Transverse colon (tissue), 4 donors: ENCODE results near the gene FOSL2. TPM values are rescaled to one million over a fixed set of nuclear protein-coding genes. Genes with fewer than 3 reads are reported as not detected.

Source experiments
- DNase-seq: peaks from one replicate; pipeline ENCODE4 v3.0.0-alpha.2; 2019
- H3K27ac ChIP-seq, 4 donors: fragments of 200-600 bp; sonication (generic); 2 replicates each; pipeline ENCODE4 v1.5.1; 2016 to 2018; ENCODE audit warnings: inconsistent platforms in 4 of 4
- H3K27me3 ChIP-seq: fragments of 200-600 bp; sonication (generic); 2 replicates; pipeline ENCODE4 v1.5.1; 2017; ENCODE audit warnings: inconsistent platforms
- H3K36me3 ChIP-seq, 4 donors: fragments of 200-600 bp; sonication (generic); 2 replicates each; pipeline ENCODE4 v1.5.1; 2017 to 2019; ENCODE audit warnings: inconsistent platforms in 4 of 4
- H3K4me1 ChIP-seq, 4 donors: fragments of 200-600 bp; sonication (generic); 2 replicates each; pipeline ENCODE4 v1.5.1; 2017 to 2020; ENCODE audit warnings: inconsistent platforms in 4 of 4
- H3K4me3 ChIP-seq, 4 donors: fragments of 200-600 bp; sonication (generic); 1 replicate in 1 of 4; 2 replicates in 3 of 4; pipeline versions ENCODE4 v1.5.1 to v1.6.1; 2017 to 2019; ENCODE audit warnings: inconsistent platforms in 4 of 4
- H3K9me3 ChIP-seq, 2 donors: fragments of 200-600 bp; sonication (generic); 2 replicates each; pipeline ENCODE4 v1.5.1; 2017 to 2019; ENCODE audit warnings: inconsistent platforms in 2 of 2
- EP300 ChIP-seq: sonication (generic); formaldehyde crosslinking; IDR thresholded peaks from one replicate; pipeline ENCODE4 v1.6.1; 2017; ENCODE audit warnings: antibody characterized with exemption, low read depth
- POLR2A ChIP-seq: fragments of 450-650 bp; IDR thresholded peaks from one replicate; pipeline ENCODE4 v1.6.1; 2016; ENCODE audit warnings: antibody characterized with exemption, mild to moderate bottlenecking, moderate library complexity
- POLR2AphosphoS5 ChIP-seq, 3 donors: sonication (generic); formaldehyde crosslinking; IDR thresholded peaks; one replicate each; pipeline ENCODE4 v1.6.1; 2016; ENCODE audit warnings: antibody characterized with exemption in 3 of 3
- WGBS, 2 donors: methylation state at CpG; one replicate each; pipeline ENCODE4 v1.1.5; 2018; ENCODE audit warnings: low coverage in 1 of 2; 5-methylcytosine and 5-hydroxymethylcytosine counted together
- in situ Hi-C, 4 donors: fragments of 200-750 bp; cut with MboI; loops; one replicate each; pipeline versions ENCODE4 v1.15.0 to v1.15.1; 2017; ENCODE audit warnings: low sequenced_read_pairs in 3 of 4, low pct_ligation_motif_present in 1 of 4, low pct_unique_long_range_greater_than_20kb in 1 of 4
- intact Hi-C: fragments of 100-400 bp; cut with DNase I; formaldehyde crosslinking; loops from one replicate; pipeline ENCODE4 v1.15.1; 2023; ENCODE audit warnings: low total_unique reads
- total RNA-seq, 4 donors: library from RNA; depleted of rRNA; stranded (reverse); fragments of >200 nt; gene quantifications; one replicate each; pipeline ENCODE4 v1.1.0, GENCODE V29; 2016
- TF ChIP-seq, protein P1 (sequence below), 5 experiments: fragments of 200-600 bp in 3 of 5; fragments of 450-650 bp in 2 of 5; sonication (generic) in 3 of 5; IDR thresholded peaks; 1 replicate in 2 of 5; 2 replicates in 3 of 5; pipeline ENCODE4 v1.5.1; 2016 to 2017; ENCODE audit warnings: antibody characterized with exemption in 5 of 5, inconsistent platforms in 3 of 5, mild to moderate bottlenecking in 2 of 5, moderate library complexity in 1 of 5

The FOSL2 gene
- total RNA-seq, 4 donors from 2014 or later: 135 to 358 (median 233) TPM

DNA sequence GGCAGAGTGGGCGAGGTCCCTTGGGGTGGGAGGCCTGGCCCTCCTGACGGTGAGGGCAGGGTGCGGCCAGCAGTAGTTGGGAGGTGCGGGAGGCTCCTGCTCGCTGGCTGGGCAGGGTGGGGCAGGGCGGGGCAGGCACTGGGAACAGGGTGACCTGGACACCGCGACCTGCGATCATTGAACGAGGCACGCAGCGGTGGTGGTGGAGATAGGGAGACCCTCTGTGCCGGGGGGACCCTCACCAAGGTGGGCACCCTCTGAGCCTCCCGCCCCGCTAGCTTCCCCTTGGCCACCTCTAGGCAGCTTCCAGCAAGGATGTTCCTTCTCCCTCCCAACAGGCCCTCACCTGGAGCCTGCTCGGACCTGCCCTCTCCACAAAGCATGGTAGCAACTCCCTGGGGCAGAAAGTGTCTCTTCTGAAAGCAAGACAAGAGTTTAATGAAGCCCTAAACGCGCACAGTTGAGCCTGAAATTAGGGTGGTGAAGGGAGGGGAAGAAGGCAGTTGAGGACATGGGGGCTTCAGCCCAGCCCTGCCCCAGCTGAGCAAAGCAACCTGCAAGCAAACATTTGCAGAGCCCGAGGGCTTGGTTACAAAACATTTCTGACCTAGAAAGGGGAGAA, 15.4 kb upstream of the FOSL2 start:
- Histone ChIP-seq H3K4me1 (peaks cover 9 to 66% (median 46%) of the 10 kb centered on the region in 4 donors), H3K36me3 (no peaks in the 10 kb centered on the region), H3K27me3 (no peaks in the 10 kb centered on the region), H3K4me3 (no peak overlapping the region), H3K27ac (peak overlapping the region; percentile 88 to 90 (median 89)), H3K9me3 (no peaks in the 10 kb centered on the region)
- in situ Hi-C loops: no loop called here
- intact Hi-C loops: no loop called here
- TF ChIP-seq POLR2AphosphoS5 (IDR thresholded peaks at IDR 0.05) (peak in 2 of 3 donors; percentile 65 to 68), EP300 (peak; percentile 77)
- TF ChIP-seq, protein P1, sequence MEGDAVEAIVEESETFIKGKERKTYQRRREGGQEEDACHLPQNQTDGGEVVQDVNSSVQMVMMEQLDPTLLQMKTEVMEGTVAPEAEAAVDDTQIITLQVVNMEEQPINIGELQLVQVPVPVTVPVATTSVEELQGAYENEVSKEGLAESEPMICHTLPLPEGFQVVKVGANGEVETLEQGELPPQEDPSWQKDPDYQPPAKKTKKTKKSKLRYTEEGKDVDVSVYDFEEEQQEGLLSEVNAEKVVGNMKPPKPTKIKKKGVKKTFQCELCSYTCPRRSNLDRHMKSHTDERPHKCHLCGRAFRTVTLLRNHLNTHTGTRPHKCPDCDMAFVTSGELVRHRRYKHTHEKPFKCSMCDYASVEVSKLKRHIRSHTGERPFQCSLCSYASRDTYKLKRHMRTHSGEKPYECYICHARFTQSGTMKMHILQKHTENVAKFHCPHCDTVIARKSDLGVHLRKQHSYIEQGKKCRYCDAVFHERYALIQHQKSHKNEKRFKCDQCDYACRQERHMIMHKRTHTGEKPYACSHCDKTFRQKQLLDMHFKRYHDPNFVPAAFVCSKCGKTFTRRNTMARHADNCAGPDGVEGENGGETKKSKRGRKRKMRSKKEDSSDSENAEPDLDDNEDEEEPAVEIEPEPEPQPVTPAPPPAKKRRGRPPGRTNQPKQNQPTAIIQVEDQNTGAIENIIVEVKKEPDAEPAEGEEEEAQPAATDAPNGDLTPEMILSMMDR (IDR thresholded peaks at IDR 0.05): no peak
- peak; percentile 90 for DNase-seq
- WGBS, 2 donors: 71 to 80% methylated on average over 1 to 17 of the region's 19 CpGs

DNA sequence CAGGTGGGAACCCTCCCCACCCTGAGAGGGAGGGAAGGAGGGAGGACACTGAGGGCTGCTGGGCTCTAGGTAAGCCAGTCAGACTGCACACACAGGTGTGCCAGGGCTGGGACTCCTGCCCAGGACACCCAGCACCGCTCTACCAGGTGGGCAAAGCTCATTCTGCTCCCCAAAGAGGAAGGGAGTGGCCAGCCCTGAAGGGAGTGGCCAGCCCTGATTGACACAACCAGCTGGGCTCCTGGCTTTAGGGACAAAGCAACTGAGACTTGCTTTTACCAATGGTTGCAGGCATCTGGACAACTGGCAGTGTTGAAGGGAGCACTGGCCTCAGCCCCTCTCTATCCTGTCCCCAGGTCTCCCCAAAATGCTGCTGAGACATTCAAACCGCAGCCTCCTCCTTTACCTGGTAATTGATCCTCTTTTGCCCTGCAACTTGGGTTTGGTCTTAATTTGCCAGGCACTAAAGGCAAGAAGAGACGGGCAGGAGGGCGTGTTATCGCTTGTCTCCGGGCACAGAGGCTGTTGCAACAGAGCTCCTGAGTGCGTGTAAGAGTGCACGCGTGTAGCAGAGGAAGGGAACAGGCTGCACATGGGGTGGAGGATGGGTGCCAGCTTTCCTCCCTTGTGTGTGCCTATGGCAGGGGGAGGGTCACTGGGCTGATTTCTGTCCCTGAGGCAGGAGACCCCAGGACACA, 14.5 kb upstream of the FOSL2 start:
- H3K4me1 ChIP-seq: peaks cover 9 to 74% (median 49%) of the 10 kb centered on the region in 4 donors
- H3K27ac ChIP-seq: peak overlapping the region; percentile 88 to 90 (median 89)
- H3K4me3 ChIP-seq: peak overlapping the region in 1 of 4 donors; percentile 7
- WGBS, 2 donors: 60% methylated on average over 9 of the region's 9 CpGs; no CpG with 5 or more reads in 1 of the 2 donors
- TF ChIP-seq POLR2AphosphoS5 (IDR thresholded peaks at IDR 0.05): peak; percentile 74 to 91 (median 91)
- TF ChIP-seq, protein P1 (IDR thresholded peaks at IDR 0.05): no peak
- peak; percentile 82 for TF ChIP-seq POLR2A
- TF ChIP-seq EP300: peak; percentile 74
- no peaks in the 10 kb centered on the region for H3K36me3 ChIP-seq
- no peaks in the 10 kb centered on the region for H3K9me3 ChIP-seq
- intact Hi-C loops (no loop called here), in situ Hi-C loops (no loop called here)
- DNase-seq: peak; percentile 88
- no peaks in the 10 kb centered on the region for H3K27me3 ChIP-seq

DNA sequence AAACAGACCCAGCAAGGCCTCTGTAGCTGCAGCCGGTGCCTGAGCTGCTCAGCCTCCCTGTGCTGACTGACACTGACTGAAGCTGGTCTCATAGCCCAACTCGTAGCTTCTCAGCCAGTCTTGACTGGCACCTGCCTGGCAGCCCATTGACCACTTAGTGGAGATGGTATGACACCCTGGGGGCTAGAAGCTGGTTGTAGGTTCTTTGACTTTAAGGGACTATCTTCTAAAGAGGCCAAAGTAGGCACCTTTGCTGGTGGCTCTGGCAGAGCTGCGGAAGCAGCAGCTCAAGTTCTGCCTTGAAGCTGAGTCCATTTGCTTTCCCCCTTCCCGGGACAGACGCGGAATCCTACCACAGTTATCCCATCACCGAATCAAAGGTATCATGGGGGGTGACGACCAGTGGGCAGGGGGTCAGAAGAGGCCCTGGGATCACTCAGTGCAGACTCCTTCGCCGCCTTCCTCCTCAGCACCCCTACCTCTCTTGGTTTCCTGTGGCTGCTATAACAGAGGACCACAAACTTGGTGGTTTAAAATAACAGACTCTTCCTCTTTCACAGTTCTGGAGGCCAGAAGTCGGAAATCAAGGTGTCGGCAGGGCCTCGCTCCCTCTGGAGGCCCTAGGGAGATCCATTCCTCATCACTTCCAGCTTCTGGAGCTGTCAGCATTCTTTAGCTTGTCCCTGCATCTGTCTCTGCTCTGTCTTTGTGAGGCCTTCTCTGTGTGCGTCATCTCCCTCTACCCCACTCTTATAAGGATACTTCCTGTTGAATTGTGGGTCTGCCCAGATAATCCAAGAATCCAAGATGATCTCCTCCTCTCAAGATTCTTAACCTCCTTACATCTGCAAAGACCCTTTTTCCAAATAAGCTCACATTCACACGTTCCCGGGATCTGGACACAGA, 13.7 kb upstream of the FOSL2 start:
- DNase-seq: no peak
- no peaks in the 10 kb centered on the region for H3K9me3 ChIP-seq
- no peaks in the 10 kb centered on the region for H3K36me3 ChIP-seq
- WGBS, 2 donors: 83 to 86% methylated on average over 3 to 16 of the region's 16 CpGs
- peak overlapping the region; percentile 88 to 90 (median 89) for H3K27ac ChIP-seq
- in situ Hi-C loops: no loop called here
- no peaks in the 10 kb centered on the region for H3K27me3 ChIP-seq
- TF ChIP-seq POLR2AphosphoS5 (IDR thresholded peaks at IDR 0.05) (no peak), EP300 (no peak), POLR2A (no peak)
- TF ChIP-seq, protein P1 (IDR thresholded peaks at IDR 0.05): no peak
- peak overlapping the region in 1 of 4 donors; percentile 7 for H3K4me3 ChIP-seq
- intact Hi-C loops: no loop called here
- H3K4me1 ChIP-seq: peaks cover 9 to 74% (median 49%) of the 10 kb centered on the region in 4 donors

DNA sequence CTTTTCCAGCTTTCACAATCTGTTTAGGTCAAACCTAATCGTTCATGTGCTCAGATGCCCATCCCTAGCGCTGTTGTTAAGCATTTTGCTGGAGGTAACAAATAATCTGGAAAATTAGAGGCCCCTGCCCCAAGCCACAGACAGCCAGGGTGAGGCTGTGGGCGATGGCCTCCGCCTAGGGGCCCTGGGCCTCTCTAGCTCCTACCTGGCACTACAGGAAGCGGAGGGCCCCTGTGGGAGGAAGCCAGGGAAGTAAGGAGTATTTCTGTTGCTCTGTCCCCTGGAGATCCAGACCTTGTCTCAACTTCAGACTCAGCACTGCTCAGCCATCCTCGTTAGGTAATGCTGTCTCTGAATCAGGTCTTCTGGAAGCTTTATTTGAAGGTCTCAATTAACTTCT, 12.4 kb upstream of the FOSL2 start:
- 87% methylated on average over 6 of the region's 6 CpGs; no CpG with 5 or more reads in 1 of the 2 donors for WGBS, 2 donors
- in situ Hi-C loops (no loop called here), intact Hi-C loops (no loop called here)
- no peak for DNase-seq
- TF ChIP-seq POLR2A (no peak), EP300 (no peak), POLR2AphosphoS5 (IDR thresholded peaks at IDR 0.05) (no peak)
- TF ChIP-seq, protein P1 (IDR thresholded peaks at IDR 0.05): no peak
- Histone ChIP-seq H3K4me3 (no peak overlapping the region), H3K9me3 (no peaks in the 10 kb centered on the region), H3K27me3 (no peaks in the 10 kb centered on the region), H3K36me3 (no peaks in the 10 kb centered on the region), H3K4me1 (peaks cover 9 to 73% (median 49%) of the 10 kb centered on the region in 4 donors), H3K27ac (peak overlapping the region in 3 of 4 donors; percentile 88 to 90 (median 89))
